ENCODE results near the gene FASLG. TPM values are rescaled to one million over a fixed set of nuclear protein-coding genes. Genes with fewer than 3 reads are reported as not detected.

Gene FASLG
- total RNA-seq, 1 donor from 2014 or later: 0.27 TPM

- no peak for DNase-seq (ENCODE audit: low spot score)
- intact Hi-C loops (cut with DNase I): no loop called here
Observed at GRCh38 chr1:172641492-172641891, 17.4 kb upstream of the FASLG start.

- intact Hi-C loops (cut with DNase I): no loop called here
- DNase-seq (ENCODE audit: low spot score): no peak
Observed at GRCh38 chr1:172642970-172643369, 15.9 kb upstream of the FASLG start.

- intact Hi-C loops (cut with DNase I): no loop called here
- no peak for DNase-seq (ENCODE audit: low spot score)
Observed at GRCh38 chr1:172646653-172647052, 12.2 kb upstream of the FASLG start.

- intact Hi-C loops (cut with DNase I): no loop called here
- DNase-seq (ENCODE audit: low spot score): no peak
Observed at GRCh38 chr1:172647110-172647564, 11.8 kb upstream of the FASLG start.

- intact Hi-C loops (cut with DNase I): no loop called here
- no peak for DNase-seq (ENCODE audit: low spot score)
Observed at GRCh38 chr1:172647987-172648386, 10.9 kb upstream of the FASLG start.

- intact Hi-C loops (cut with DNase I): no loop called here
- no peak for DNase-seq (ENCODE audit: low spot score)
Observed at GRCh38 chr1:172650474-172651193, 8.3 kb upstream of the FASLG start.

- intact Hi-C loops (cut with DNase I): no loop called here
- DNase-seq (ENCODE audit: low spot score): no peak
Observed at GRCh38 chr1:172653015-172653709, 5.7 kb upstream of the FASLG start.

GRCh38 chr1:172654535-172654934 is 4.4 kb upstream of the FASLG start:
- intact Hi-C loops (cut with DNase I): no loop called here
- no peak for DNase-seq (ENCODE audit: low spot score)

- intact Hi-C loops (cut with DNase I): loop anchor here (5.0 kb wide), 1 partner anchor 41 kb away; no protein-coding TSS in a partner anchor
- no peak for DNase-seq (ENCODE audit: low spot score)
Observed at GRCh38 chr1:172656576-172656975, 2.3 kb upstream of the FASLG start.

GRCh38 chr1:172657586-172657985 is 1.3 kb upstream of the FASLG start:
- intact Hi-C loops (cut with DNase I): loop anchor here (5.0 kb wide), 1 partner anchor 40 kb away; no protein-coding TSS in a partner anchor

GRCh38 chr1:172661107-172661506 is 2.2 kb downstream of the FASLG start:
- DNase-seq (ENCODE audit: low spot score): no peak
- intact Hi-C loops (cut with DNase I): no loop called here

More at GRCh38 chr1:172657586-172657985, 1.3 kb upstream of the FASLG start:
- DNase-seq (ENCODE audit: low spot score): peak; percentile 77

- intact Hi-C loops (cut with DNase I): no loop called here
- no peak for DNase-seq (ENCODE audit: low spot score)
Observed at GRCh38 chr1:172662464-172663109, 3.7 kb downstream of the FASLG start.

- intact Hi-C loops (cut with DNase I): no loop called here
- no peak for DNase-seq (ENCODE audit: low spot score)
Observed at GRCh38 chr1:172663732-172664131, 4.8 kb downstream of the FASLG start.

GRCh38 chr1:172668097-172668496 is 9.2 kb downstream of the FASLG start:
- intact Hi-C loops (cut with DNase I): no loop called here
- DNase-seq (ENCODE audit: low spot score): no peak

GRCh38 chr1:172669011-172669410 is 10.1 kb downstream of the FASLG start:
- intact Hi-C loops (cut with DNase I): no loop called here
- no peak for DNase-seq (ENCODE audit: low spot score)

- no peak for DNase-seq (ENCODE audit: low spot score)
- intact Hi-C loops (cut with DNase I): no loop called here
Observed at GRCh38 chr1:172670316-172670715, 11.4 kb downstream of the FASLG start.

- intact Hi-C loops (cut with DNase I): no loop called here
Observed at GRCh38 chr1:172670791-172671190, 11.9 kb downstream of the FASLG start.

GRCh38 chr1:172671591-172671990 is 12.7 kb downstream of the FASLG start:
- DNase-seq (ENCODE audit: low spot score): no peak
- intact Hi-C loops (cut with DNase I): no loop called here

More at GRCh38 chr1:172670791-172671190, 11.9 kb downstream of the FASLG start:
- no peak for DNase-seq (ENCODE audit: low spot score)

GRCh38 chr1:172672720-172673119 is 13.8 kb downstream of the FASLG start:
- intact Hi-C loops (cut with DNase I): no loop called here
- no peak for DNase-seq (ENCODE audit: low spot score)

- no peak for DNase-seq (ENCODE audit: low spot score)
- intact Hi-C loops (cut with DNase I): no loop called here
Observed at GRCh38 chr1:172673761-172674160, 14.9 kb downstream of the FASLG start.

Data from cardiac septum (tissue), 1 donor.